ENCODE results near the gene PARD3B. TPM values are rescaled to one million over a fixed set of nuclear protein-coding genes. Genes with fewer than 3 reads are reported as not detected.

PARD3B gene
- total RNA-seq, 1 experiment from 2014 or later: 2.0 TPM

DNA sequence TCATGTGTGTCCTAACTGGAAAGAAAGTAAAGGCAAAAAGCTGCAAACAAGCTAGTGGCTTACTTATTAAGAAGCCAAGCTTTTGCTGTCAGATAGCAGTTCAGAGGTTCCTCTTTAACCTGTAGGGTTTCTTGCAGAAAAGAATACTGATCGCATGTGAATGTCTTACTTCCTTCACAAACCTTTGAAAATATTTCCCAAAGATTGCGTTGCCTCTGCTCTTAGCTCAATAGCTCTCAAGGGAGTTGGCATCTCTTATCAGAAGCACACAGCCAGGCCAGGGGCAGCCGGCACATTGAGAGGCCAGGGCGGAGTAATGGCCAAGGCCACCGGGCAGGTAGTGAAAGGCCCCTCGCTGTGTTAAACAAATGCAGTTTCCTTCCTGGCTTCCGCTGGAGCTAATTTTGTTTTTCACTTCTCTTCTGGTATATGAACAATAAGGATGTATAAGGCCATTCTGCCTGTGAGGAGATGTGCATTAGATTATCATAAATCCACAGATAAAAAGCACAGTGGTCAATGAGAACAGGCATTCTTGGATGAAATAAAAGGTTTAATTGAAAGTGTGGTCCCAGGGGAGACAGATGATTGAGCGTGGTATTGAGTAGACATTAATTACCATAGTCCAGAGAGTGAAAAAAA lies 594.7 kb downstream of the PARD3B start (continued):
- TF ChIP-seq CEBPB (IDR thresholded peaks at IDR 0.05; ENCODE audit: low read depth) (no peak), ZNF274 (IDR thresholded peaks at IDR 0.05; ENCODE audit: low read depth, low read length) (no peak), SP1 (IDR thresholded peaks at IDR 0.05; ENCODE audit: low read depth) (no peak)
- TF ChIP-seq, protein P1, sequence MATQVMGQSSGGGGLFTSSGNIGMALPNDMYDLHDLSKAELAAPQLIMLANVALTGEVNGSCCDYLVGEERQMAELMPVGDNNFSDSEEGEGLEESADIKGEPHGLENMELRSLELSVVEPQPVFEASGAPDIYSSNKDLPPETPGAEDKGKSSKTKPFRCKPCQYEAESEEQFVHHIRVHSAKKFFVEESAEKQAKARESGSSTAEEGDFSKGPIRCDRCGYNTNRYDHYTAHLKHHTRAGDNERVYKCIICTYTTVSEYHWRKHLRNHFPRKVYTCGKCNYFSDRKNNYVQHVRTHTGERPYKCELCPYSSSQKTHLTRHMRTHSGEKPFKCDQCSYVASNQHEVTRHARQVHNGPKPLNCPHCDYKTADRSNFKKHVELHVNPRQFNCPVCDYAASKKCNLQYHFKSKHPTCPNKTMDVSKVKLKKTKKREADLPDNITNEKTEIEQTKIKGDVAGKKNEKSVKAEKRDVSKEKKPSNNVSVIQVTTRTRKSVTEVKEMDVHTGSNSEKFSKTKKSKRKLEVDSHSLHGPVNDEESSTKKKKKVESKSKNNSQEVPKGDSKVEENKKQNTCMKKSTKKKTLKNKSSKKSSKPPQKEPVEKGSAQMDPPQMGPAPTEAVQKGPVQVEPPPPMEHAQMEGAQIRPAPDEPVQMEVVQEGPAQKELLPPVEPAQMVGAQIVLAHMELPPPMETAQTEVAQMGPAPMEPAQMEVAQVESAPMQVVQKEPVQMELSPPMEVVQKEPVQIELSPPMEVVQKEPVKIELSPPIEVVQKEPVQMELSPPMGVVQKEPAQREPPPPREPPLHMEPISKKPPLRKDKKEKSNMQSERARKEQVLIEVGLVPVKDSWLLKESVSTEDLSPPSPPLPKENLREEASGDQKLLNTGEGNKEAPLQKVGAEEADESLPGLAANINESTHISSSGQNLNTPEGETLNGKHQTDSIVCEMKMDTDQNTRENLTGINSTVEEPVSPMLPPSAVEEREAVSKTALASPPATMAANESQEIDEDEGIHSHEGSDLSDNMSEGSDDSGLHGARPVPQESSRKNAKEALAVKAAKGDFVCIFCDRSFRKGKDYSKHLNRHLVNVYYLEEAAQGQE (IDR thresholded peaks at IDR 0.05; ENCODE audit: low read depth): no peak

DNA sequence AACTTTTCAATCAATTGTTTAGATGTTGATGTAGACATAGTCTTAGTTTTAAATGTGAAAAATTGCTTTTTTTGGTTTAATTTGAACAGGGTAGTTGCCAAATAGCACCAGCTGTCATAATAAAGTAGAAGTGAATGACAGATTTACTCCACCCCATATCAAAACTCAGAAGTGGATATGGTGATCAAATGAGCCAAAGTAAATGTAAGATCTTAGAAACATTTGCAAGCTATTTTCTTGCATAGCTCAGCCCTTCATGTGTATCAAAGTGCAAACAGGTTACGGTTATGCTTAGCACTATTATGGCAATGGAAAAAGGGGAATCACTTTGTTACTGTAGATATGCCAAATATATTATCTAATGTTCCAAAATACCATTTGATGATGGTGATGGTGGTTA lies 596.1 kb downstream of the PARD3B start:
- ChIA-PET POLR2A (no interaction called here), RAD21 (ENCODE audit: low non-redundant PET in 1 of 2, low total read pairs in 2 of 2, uncharacterized antibody in 2 of 2, unreplicated experiment in 2 of 2) (no interaction called here), CTCF (no interaction called here)
- no peak overlapping the region for H3K4me2 ChIP-seq (ENCODE audit: low read length)
- no peak for ATAC-seq
- H3K27ac ChIP-seq (ENCODE audit: low read depth, low read length): no peak overlapping the region
- H3K4me3 ChIP-seq (replicated peaks in 1 of 2; ENCODE audit: low read depth in 1 of 2, low read length in 2 of 2): no peak overlapping the region
- H3K9me3 ChIP-seq (ENCODE audit: control insufficient read depth in 1 of 2, insufficient read depth in 1 of 2, low read depth in 1 of 2, low read length in 2 of 2): no peaks in the 10 kb centered on the region
- H3K9me2 ChIP-seq (ENCODE audit: insufficient read depth): no peaks in the 10 kb centered on the region
- no peak overlapping the region for H2AFZ ChIP-seq (ENCODE audit: low read depth, low read length, poor library complexity, severe bottlenecking)
- DNase-seq (ENCODE audit: low read depth, low spot score): no peak
- no peak for TF ChIP-seq POLR2AphosphoS5 (IDR thresholded peaks at IDR 0.05; ENCODE audit: low read depth, low read length)
- TF ChIP-seq ELF1 (IDR thresholded peaks at IDR 0.05; ENCODE audit: borderline replicate concordance, low read depth): no peak
- TF ChIP-seq RAD21 (IDR thresholded peaks at IDR 0.05; ENCODE audit: low read depth): no peak
- no peak for TF ChIP-seq ZFX (IDR thresholded peaks at IDR 0.05)
- TF ChIP-seq, protein P2, sequence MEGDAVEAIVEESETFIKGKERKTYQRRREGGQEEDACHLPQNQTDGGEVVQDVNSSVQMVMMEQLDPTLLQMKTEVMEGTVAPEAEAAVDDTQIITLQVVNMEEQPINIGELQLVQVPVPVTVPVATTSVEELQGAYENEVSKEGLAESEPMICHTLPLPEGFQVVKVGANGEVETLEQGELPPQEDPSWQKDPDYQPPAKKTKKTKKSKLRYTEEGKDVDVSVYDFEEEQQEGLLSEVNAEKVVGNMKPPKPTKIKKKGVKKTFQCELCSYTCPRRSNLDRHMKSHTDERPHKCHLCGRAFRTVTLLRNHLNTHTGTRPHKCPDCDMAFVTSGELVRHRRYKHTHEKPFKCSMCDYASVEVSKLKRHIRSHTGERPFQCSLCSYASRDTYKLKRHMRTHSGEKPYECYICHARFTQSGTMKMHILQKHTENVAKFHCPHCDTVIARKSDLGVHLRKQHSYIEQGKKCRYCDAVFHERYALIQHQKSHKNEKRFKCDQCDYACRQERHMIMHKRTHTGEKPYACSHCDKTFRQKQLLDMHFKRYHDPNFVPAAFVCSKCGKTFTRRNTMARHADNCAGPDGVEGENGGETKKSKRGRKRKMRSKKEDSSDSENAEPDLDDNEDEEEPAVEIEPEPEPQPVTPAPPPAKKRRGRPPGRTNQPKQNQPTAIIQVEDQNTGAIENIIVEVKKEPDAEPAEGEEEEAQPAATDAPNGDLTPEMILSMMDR (IDR thresholded peaks at IDR 0.05 in 2 of 3, conservative IDR thresholded peaks at IDR 0.05 in 1 of 3; ENCODE audit: borderline replicate concordance in 1 of 3, insufficient read depth in 1 of 3, low read depth in 2 of 3, low read length in 2 of 3): no peak
- no peak for TF ChIP-seq SRF (IDR thresholded peaks at IDR 0.05; ENCODE audit: low read depth)
- no peak for TF ChIP-seq CBX3 (IDR thresholded peaks at IDR 0.05; ENCODE audit: low read depth)
- TF ChIP-seq EZH2 (IDR thresholded peaks at IDR 0.05): no peak
- TF ChIP-seq, protein P1 (IDR thresholded peaks at IDR 0.05; ENCODE audit: low read depth): no peak
- no peak for TF ChIP-seq EGR1 (IDR thresholded peaks at IDR 0.05; ENCODE audit: low read depth)
- no peak for TF ChIP-seq CEBPB (IDR thresholded peaks at IDR 0.05; ENCODE audit: low read depth)
- no peak overlapping the region for H3K9ac ChIP-seq (ENCODE audit: low read length)
- no peaks in the 10 kb centered on the region for H3K79me2 ChIP-seq (ENCODE audit: insufficient read depth, low read length)
- no peaks in the 10 kb centered on the region for H3K27me3 ChIP-seq (ENCODE audit: insufficient read depth, low read length)
- no peaks in the 10 kb centered on the region for H3K36me3 ChIP-seq (ENCODE audit: control insufficient read depth in 1 of 2, insufficient read depth in 2 of 2, low read length in 2 of 2)
- intact Hi-C loops (cut with micrococcal nuclease): no loop called here
- H4K20me1 ChIP-seq (ENCODE audit: insufficient read depth): no peaks in the 10 kb centered on the region
- no TSS peak for BruUV-seq (replicated peaks)
- no peaks in the 10 kb centered on the region for H3K4me1 ChIP-seq (ENCODE audit: control insufficient read depth in 1 of 2, insufficient read depth in 2 of 2, low read length in 2 of 2)
